ENCODE data around the gene CCDC112. TPM values are rescaled to one million over a fixed set of nuclear protein-coding genes. Genes with fewer than 3 reads are reported as not detected.

Gene CCDC112
- total RNA-seq, 1 donor from 2014 or later, result 7.4 TPM

- intact Hi-C loops (cut with DNase I), result no loop called here
These were observed 69.2 kb downstream of the CCDC112 start for GRCh38 chr5:115227281-115227680.

More at GRCh38 chr5:115227281-115227680, 69.2 kb downstream of the CCDC112 start:
- Histone ChIP-seq H3K27ac (no peak overlapping the region), H3K4me1 (no peaks in the 10 kb centered on the region), H3K9me3 (no peaks in the 10 kb centered on the region), H3K4me3 (no peak overlapping the region), H3K36me3 (peaks cover 61% of the 10 kb centered on the region), H3K27me3 (ENCODE audit: low read depth) (no peaks in the 10 kb centered on the region)
- no peak for TF ChIP-seq CTCF (IDR thresholded peaks at IDR 0.05)
- ATAC-seq (no peak), DNase-seq (no peak)

Other genes with a start within 250 kb of the CCDC112 start
- gene TRIM36, start 126.7 kb downstream of the CCDC112 start, total RNA-seq, result 5.5 TPM
- 47.5 TPM for gene PGGT1B, start 33.8 kb downstream of the CCDC112 start, total RNA-seq
- 24.1 TPM for gene FEM1C, start 248.1 kb upstream of the CCDC112 start, total RNA-seq

All from lower lobe of right lung (tissue), 2 donors.